Vagina (tissue), 2 donors: ENCODE results near the gene TTC38. TPM values are rescaled to one million over a fixed set of nuclear protein-coding genes. Genes with fewer than 3 reads are reported as not detected.

ENCODE experiments used
- DNase-seq, 2 donors: peaks; one replicate each; pipeline ENCODE4 v3.0.0-alpha.2; 2017; ENCODE audit errors: extremely low spot score in 2 of 2
- H3K27ac ChIP-seq: fragments of 200-600 bp; sonication (generic); one replicate; pipeline ENCODE4 v1.5.1; 2019
- H3K27me3 ChIP-seq: fragments of 200-600 bp; sonication (generic); one replicate; pipeline ENCODE4 v1.5.1; 2019
- H3K36me3 ChIP-seq, 2 donors: fragments of 200-600 bp; sonication (generic); one replicate each; pipeline ENCODE4 v1.5.1; 2017 to 2019
- H3K4me1 ChIP-seq: fragments of 200-600 bp; sonication (generic); one replicate; pipeline ENCODE4 v1.5.1; 2019
- H3K4me3 ChIP-seq, 2 donors: fragments of 200-600 bp; sonication (generic); 1 replicate in 1 of 2; 2 replicates in 1 of 2; pipeline ENCODE4 v1.5.1; 2016 to 2019
- H3K9me3 ChIP-seq: fragments of 200-600 bp; sonication (generic); one replicate; pipeline ENCODE4 v1.5.1; 2019
- CTCF ChIP-seq, 3 experiments: fragments of 450-650 bp in 2 of 3; fragments of 200-600 bp in 1 of 3; sonication (generic) in 1 of 3; IDR thresholded peaks; one replicate each; pipeline ENCODE4 v1.5.1; 2017 to 2019; ENCODE audit warnings: antibody characterized with exemption in 3 of 3, mild to moderate bottlenecking in 2 of 3, moderate library complexity in 2 of 3
- POLR2A ChIP-seq, 2 donors: fragments of 450-650 bp; IDR thresholded peaks; one replicate each; pipeline ENCODE4 v1.6.1; 2017; ENCODE audit warnings: antibody characterized with exemption in 2 of 2, mild to moderate bottlenecking in 2 of 2, moderate library complexity in 2 of 2
- POLR2AphosphoS5 ChIP-seq, 2 donors: sonication (generic); formaldehyde crosslinking; IDR thresholded peaks; one replicate each; pipeline ENCODE4 v1.9.0; 2017; ENCODE audit warnings: antibody characterized with exemption in 2 of 2, mild to moderate bottlenecking in 2 of 2, low read depth in 1 of 2; ENCODE audit not compliant: insufficient read depth in 1 of 2
- intact Hi-C: fragments of 100-400 bp; cut with DNase I; formaldehyde crosslinking; loops from one replicate; pipeline ENCODE4 v1.15.1; 2023
- total RNA-seq: library from RNA; depleted of rRNA; stranded (reverse); fragments of >200 nt; gene quantifications from one replicate; pipeline ENCODE4 v1.2.3, GENCODE V29; 2016

The TTC38 gene
- total RNA-seq, 1 donor from 2014 or later, result 58.7 TPM

GRCh38 chr22:46280999-46281623 is 13.3 kb downstream of the TTC38 start:
- Histone ChIP-seq H3K27me3 (no peaks in the 10 kb centered on the region), H3K36me3 (peaks cover 3 to 63% of the 10 kb centered on the region in 2 donors), H3K27ac (no peak overlapping the region), H3K4me3 (no peak overlapping the region), H3K4me1 (no peaks in the 10 kb centered on the region), H3K9me3 (no peaks in the 10 kb centered on the region)
- DNase-seq, result no peak
- intact Hi-C loops, result no loop called here
- TF ChIP-seq CTCF (IDR thresholded peaks at IDR 0.05), result no peak
- TF ChIP-seq POLR2A (IDR thresholded peaks at IDR 0.05), result no peak
- no peak for TF ChIP-seq POLR2AphosphoS5 (IDR thresholded peaks at IDR 0.05; ENCODE audit: insufficient read depth in 1 of 2, low read depth in 1 of 2)

- Histone ChIP-seq H3K27ac (no peak overlapping the region), H3K4me3 (no peak overlapping the region), H3K4me1 (no peaks in the 10 kb centered on the region), H3K27me3 (no peaks in the 10 kb centered on the region), H3K36me3 (peaks cover 3 to 69% of the 10 kb centered on the region in 2 donors), H3K9me3 (no peaks in the 10 kb centered on the region)
- intact Hi-C loops, result no loop called here
- TF ChIP-seq POLR2AphosphoS5 (IDR thresholded peaks at IDR 0.05; ENCODE audit: insufficient read depth in 1 of 2, low read depth in 1 of 2) (no peak), POLR2A (IDR thresholded peaks at IDR 0.05) (no peak), CTCF (IDR thresholded peaks at IDR 0.05) (no peak)
- no peak for DNase-seq
Observed at GRCh38 chr22:46281866-46282678, 14.3 kb downstream of the TTC38 start.

- DNase-seq, result no peak
- Histone ChIP-seq H3K4me1 (no peaks in the 10 kb centered on the region), H3K36me3 (peaks cover 0 to 44% of the 10 kb centered on the region in 2 donors), H3K27ac (no peak overlapping the region), H3K9me3 (no peaks in the 10 kb centered on the region), H3K4me3 (no peak overlapping the region), H3K27me3 (no peaks in the 10 kb centered on the region)
- TF ChIP-seq CTCF (IDR thresholded peaks at IDR 0.05) (no peak), POLR2A (IDR thresholded peaks at IDR 0.05) (no peak), POLR2AphosphoS5 (IDR thresholded peaks at IDR 0.05; ENCODE audit: insufficient read depth in 1 of 2, low read depth in 1 of 2) (no peak)
- intact Hi-C loops, result no loop called here
Observed at GRCh38 chr22:46286006-46286405, 18.2 kb downstream of the TTC38 start.

GRCh38 chr22:46286941-46287872 is 19.4 kb downstream of the TTC38 start:
- Histone ChIP-seq H3K4me3 (no peak overlapping the region), H3K27me3 (no peaks in the 10 kb centered on the region), H3K36me3 (peaks cover 0 to 44% of the 10 kb centered on the region in 2 donors), H3K9me3 (no peaks in the 10 kb centered on the region), H3K27ac (no peak overlapping the region), H3K4me1 (no peaks in the 10 kb centered on the region)
- TF ChIP-seq CTCF (IDR thresholded peaks at IDR 0.05), result no peak
- TF ChIP-seq POLR2AphosphoS5 (IDR thresholded peaks at IDR 0.05; ENCODE audit: insufficient read depth in 1 of 2, low read depth in 1 of 2), result no peak
- no peak for TF ChIP-seq POLR2A (IDR thresholded peaks at IDR 0.05)
- DNase-seq, result no peak
- intact Hi-C loops, result no loop called here
